Measurements from ENCODE around the gene RNASE8. TPM values are rescaled to one million over a fixed set of nuclear protein-coding genes. Genes with fewer than 3 reads are reported as not detected.

RNASE8 gene
- total and polyA plus RNA-seq, 2 of the 8 experiments (the other 6 are each of a cell fraction or from before 2014, with no cell fraction given), result not detected

GRCh38 chr14:21025371-21026273, 32.0 kb upstream of the RNASE8 start (continued):
- TF ChIP-seq CEBPB (IDR thresholded peaks at IDR 0.05; ENCODE audit: low read depth, low read length) (no peak), PHF8 (conservative IDR thresholded peaks at IDR 0.05; ENCODE audit: low read depth, low read length) (no peak; the same call in none of the 2 replicates), USF2 (IDR thresholded peaks at IDR 0.05; ENCODE audit: low read length) (no peak), HDAC2 (IDR thresholded peaks at IDR 0.05; ENCODE audit: borderline replicate concordance in 1 of 2, low read depth in 2 of 2, low read length in 2 of 2) (peak in 1 of 2 experiments; percentile 79; a peak in 1 of 4 replicates), TEAD4 (IDR thresholded peaks at IDR 0.05; ENCODE audit: low read depth, low read length) (no peak), SIRT6 (IDR thresholded peaks at IDR 0.05; ENCODE audit: low read length) (no peak), TAF7 (optimal IDR thresholded peaks at IDR 0.05; ENCODE audit: borderline replicate concordance, low read depth, low read length) (no peak), RXRA (IDR thresholded peaks at IDR 0.05; ENCODE audit: insufficient read depth, low read depth, low read length) (no peak), MAX (IDR thresholded peaks at IDR 0.05) (peak; percentile 90), BCL11A (IDR thresholded peaks at IDR 0.05; ENCODE audit: low read depth in 2 of 2, low read length in 2 of 2) (no peak), MAFK (IDR thresholded peaks at IDR 0.05; ENCODE audit: low read depth, low read length) (no peak), JUN (IDR thresholded peaks at IDR 0.05; ENCODE audit: low read depth, low read length) (no peak), ZNF274 (IDR thresholded peaks at IDR 0.05; ENCODE audit: borderline replicate concordance, extremely low read depth, low read length) (no peak), ATF2 (IDR thresholded peaks at IDR 0.05; ENCODE audit: low read length) (no peak), ASH2L (IDR thresholded peaks at IDR 0.05; ENCODE audit: low read length) (peak; percentile 60), GTF2F1 (IDR thresholded peaks at IDR 0.05; ENCODE audit: borderline replicate concordance, low read depth, low read length) (no peak), ATF3 (IDR thresholded peaks at IDR 0.05; ENCODE audit: insufficient read depth, low read depth, low read length) (no peak), SIN3A (conservative IDR thresholded peaks at IDR 0.05 in 1 of 2, IDR thresholded peaks at IDR 0.05 in 1 of 2; ENCODE audit: low read depth in 1 of 2, low read length in 2 of 2) (no peak)
